ENCODE data around the gene DLG1.

DLG1 gene

GRCh38 chr3:197286678-197287077, 11.7 kb downstream of the DLG1 start:
- Histone ChIP-seq H3K27me3 (replicated peaks; ENCODE audit: control insufficient read depth, insufficient read depth, low read length) (no peaks in the 10 kb centered on the region), H3K36me3 (ENCODE audit: control insufficient read depth, insufficient read depth, low read length) (peaks cover 6% of the 10 kb centered on the region), H3K4me3 (replicated peaks; ENCODE audit: low read depth, low read length) (no peak overlapping the region)
- TF ChIP-seq CTCF (IDR thresholded peaks at IDR 0.05; ENCODE audit: insufficient read depth, low read length, poor library complexity, severe bottlenecking) = no peak
- no peak for DNase-seq (ENCODE audit: extremely low read depth, insufficient read length)

GRCh38 chr3:197285557-197285956, 12.9 kb downstream of the DLG1 start:
- Histone ChIP-seq H3K4me3 (replicated peaks; ENCODE audit: low read depth, low read length) (no peak overlapping the region), H3K36me3 (ENCODE audit: control insufficient read depth, insufficient read depth, low read length) (peaks cover 6% of the 10 kb centered on the region), H3K27me3 (replicated peaks; ENCODE audit: control insufficient read depth, insufficient read depth, low read length) (no peaks in the 10 kb centered on the region)
- DNase-seq (ENCODE audit: extremely low read depth, insufficient read length) = no peak
- TF ChIP-seq CTCF (IDR thresholded peaks at IDR 0.05; ENCODE audit: insufficient read depth, low read length, poor library complexity, severe bottlenecking) = no peak

- Histone ChIP-seq H3K36me3 (ENCODE audit: control insufficient read depth, insufficient read depth, low read length) (peaks cover 6% of the 10 kb centered on the region), H3K27me3 (replicated peaks; ENCODE audit: control insufficient read depth, insufficient read depth, low read length) (no peaks in the 10 kb centered on the region), H3K4me3 (replicated peaks; ENCODE audit: low read depth, low read length) (no peak overlapping the region)
- no peak for DNase-seq (ENCODE audit: extremely low read depth, insufficient read length)
- TF ChIP-seq CTCF (IDR thresholded peaks at IDR 0.05; ENCODE audit: insufficient read depth, low read length, poor library complexity, severe bottlenecking) = no peak
Measured at GRCh38 chr3:197283045-197283444, 15.4 kb downstream of the DLG1 start.

GRCh38 chr3:197281849-197282248, 16.6 kb downstream of the DLG1 start:
- DNase-seq (ENCODE audit: extremely low read depth, insufficient read length) = no peak
- TF ChIP-seq CTCF (IDR thresholded peaks at IDR 0.05; ENCODE audit: insufficient read depth, low read length, poor library complexity, severe bottlenecking) = no peak
- Histone ChIP-seq H3K4me3 (replicated peaks; ENCODE audit: low read depth, low read length) (no peak overlapping the region), H3K27me3 (replicated peaks; ENCODE audit: control insufficient read depth, insufficient read depth, low read length) (no peaks in the 10 kb centered on the region), H3K36me3 (ENCODE audit: control insufficient read depth, insufficient read depth, low read length) (peaks cover 5% of the 10 kb centered on the region)

- Histone ChIP-seq H3K27me3 (replicated peaks; ENCODE audit: control insufficient read depth, insufficient read depth, low read length) (no peaks in the 10 kb centered on the region), H3K4me3 (replicated peaks; ENCODE audit: low read depth, low read length) (no peak overlapping the region), H3K36me3 (ENCODE audit: control insufficient read depth, insufficient read depth, low read length) (no peaks in the 10 kb centered on the region; the same call in 1 of the 2 replicates)
- no peak for TF ChIP-seq CTCF (IDR thresholded peaks at IDR 0.05; ENCODE audit: insufficient read depth, low read length, poor library complexity, severe bottlenecking)
- DNase-seq (ENCODE audit: extremely low read depth, insufficient read length) = no peak
Measured at GRCh38 chr3:197280156-197280555, 18.3 kb downstream of the DLG1 start.

- no peak overlapping the region for H3K4me3 ChIP-seq (replicated peaks; ENCODE audit: low read depth, low read length)
- no peaks in the 10 kb centered on the region; the same call in 1 of the 2 replicates for H3K36me3 ChIP-seq (ENCODE audit: control insufficient read depth, insufficient read depth, low read length)
- H3K27me3 ChIP-seq (replicated peaks; ENCODE audit: control insufficient read depth, insufficient read depth, low read length) = no peaks in the 10 kb centered on the region
- no peak for TF ChIP-seq CTCF (IDR thresholded peaks at IDR 0.05; ENCODE audit: insufficient read depth, low read length, poor library complexity, severe bottlenecking)
- DNase-seq (ENCODE audit: extremely low read depth, insufficient read length) = no peak
Measured at GRCh38 chr3:197278933-197279332, 19.5 kb downstream of the DLG1 start.

All from GM06990 (cell line).